GM08714 (cell line): ENCODE data around the gene KREMEN2.

Experiments
- H3K4me3 ChIP-seq: fragments of 200-500 bp; sonication (Bioruptor generic); 2 replicates; pipeline ENCODE4 v1.5.1; 2014; ENCODE audit warnings: mild to moderate bottlenecking, low read length, inconsistent platforms
- ZNF274 ChIP-seq: IDR thresholded peaks from 2 replicates; pipeline ENCODE4 v1.6.1; 2012; ENCODE audit warnings: mild to moderate bottlenecking, low read depth, low read length

The KREMEN2 gene

DNA sequence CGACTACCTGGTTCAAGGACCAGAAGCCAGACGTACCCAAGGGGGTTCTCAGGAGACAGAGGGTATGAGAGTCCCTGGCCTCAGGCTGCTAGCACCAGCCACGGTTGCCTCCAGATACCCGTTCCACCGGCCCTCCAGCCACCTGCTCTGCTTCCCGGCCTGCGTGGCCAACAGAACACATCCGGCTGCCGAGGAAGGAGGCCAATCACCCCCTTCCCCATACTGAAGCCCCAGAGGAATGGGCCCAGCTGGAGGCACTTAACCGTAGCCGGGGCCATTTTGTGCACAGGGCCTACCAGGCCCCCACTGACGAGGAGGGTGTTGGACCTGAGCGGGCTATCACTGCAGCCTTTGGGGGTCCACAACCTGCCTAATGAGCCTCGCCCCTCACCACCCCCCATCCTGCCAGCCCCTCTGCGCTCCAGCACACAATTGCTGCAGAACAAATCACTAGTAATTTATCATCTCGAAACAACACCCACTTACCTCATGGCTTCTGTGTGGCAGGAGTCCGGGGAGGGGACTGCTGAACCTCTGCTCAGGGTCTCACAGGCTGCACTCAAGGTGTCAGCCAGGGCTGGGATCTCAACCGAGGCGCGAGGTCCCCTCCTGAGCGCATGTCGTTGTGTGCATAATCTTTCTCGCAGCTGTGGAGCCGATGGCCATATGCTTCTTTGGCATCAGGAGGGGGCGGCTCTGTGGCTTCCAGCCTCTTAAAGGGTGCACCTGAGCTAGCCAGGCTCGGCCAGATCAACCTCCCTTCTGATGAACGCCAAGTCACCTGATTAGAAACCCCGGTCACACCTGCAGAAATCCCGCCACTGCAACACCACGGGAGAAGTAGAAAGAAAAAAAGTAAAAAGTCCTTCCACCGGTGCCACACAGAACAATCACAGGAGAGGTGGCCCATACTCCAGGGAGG lies 10.1 kb upstream of the KREMEN2 start:
- no peak overlapping the region for H3K4me3 ChIP-seq
- TF ChIP-seq ZNF274 = no peak

DNA sequence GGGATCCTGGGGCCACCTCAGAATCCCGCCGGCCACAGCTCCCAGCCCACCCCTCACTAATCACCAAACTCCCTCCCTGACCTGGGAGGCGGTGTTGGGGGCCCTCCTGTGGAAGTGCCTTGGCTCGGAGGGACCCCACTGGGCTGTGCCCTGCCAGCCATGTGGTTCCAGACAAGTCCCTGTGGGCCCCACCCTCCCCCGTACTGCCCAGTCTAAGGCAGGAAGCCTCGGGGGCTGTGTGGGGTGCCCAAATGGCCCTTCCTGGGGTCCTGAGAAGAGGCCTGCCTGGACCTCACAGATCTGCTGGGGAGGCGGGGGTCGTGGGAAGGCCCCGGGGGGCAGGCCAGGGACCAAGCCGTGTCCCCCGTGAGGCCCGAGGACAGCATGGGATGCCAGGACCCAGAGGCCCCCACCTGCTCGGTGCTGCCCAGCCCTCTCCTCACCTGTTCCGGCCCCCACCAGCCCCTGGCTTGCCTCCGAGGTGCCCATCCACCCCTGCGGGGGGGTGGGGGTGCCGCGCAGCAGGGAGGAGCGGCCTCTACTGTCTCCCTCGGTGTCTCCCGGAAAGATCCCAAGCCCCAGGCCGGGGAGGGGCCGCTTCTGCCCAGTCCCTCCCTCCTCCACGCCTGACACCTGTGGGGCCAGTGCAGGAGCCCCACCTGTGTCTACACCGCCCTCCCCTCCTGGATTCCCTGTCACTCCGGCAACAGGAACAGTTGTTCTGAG lies 9.3 kb upstream of the KREMEN2 start:
- TF ChIP-seq ZNF274 = no peak
- no peak overlapping the region for H3K4me3 ChIP-seq

DNA sequence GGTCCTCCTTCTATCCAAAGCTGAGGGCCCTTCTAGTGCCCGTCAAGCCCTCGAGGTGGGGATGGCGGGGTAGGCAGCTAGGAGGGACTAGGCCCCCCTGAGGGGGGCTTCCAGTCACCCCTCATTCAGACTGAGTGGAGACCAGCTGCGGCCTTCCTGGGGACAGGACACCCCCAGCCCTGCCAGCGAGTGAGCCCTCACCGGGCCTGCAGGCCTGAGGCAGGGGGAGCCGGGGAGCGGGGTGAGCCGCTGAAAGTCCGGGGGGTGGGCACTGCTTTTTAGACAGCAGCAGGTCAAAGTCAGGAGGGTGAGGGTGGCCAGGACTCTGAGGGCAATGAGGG lies 8.7 kb upstream of the KREMEN2 start:
- no peak for TF ChIP-seq ZNF274
- H3K4me3 ChIP-seq = no peak overlapping the region

DNA sequence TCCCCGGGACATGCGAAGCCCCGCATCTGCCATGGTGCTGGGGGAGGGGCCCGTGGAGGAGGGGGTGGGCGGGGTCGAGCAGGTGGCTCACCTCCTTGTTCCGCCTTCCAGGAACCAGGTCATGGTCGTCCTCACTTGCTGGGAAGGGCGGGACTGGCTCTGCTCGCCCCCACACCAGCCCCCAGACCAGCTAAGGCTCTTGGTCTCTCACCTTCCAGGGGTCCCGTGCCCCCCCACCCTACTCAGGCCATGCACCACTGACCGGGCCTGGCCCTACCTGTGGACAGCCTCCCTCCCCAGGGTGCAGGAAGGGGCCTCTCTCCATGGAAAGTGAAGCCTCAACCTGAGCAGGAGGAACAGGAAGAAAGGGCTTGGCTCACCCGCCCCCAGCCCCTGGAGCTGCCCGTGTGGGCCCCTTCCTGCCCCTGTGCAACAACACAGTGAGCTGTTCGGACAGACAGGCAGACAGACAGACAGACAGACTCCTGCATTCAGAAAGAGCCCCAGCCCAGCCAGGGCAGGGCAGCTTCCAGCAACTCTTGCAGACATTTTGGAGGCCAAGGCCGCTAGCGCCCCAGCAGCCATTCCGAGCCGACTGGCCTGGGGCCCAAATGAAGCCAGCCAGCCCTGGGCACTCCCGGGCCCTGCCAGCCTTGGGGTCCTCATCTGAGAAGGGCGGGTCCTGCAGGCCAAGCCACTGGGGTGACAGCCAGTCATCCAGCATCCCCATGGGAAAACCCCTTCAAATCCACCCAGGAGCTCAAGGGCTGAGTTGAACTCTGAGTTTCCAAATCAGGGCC lies 8.1 kb upstream of the KREMEN2 start:
- TF ChIP-seq ZNF274 = no peak
- no peak overlapping the region for H3K4me3 ChIP-seq

DNA sequence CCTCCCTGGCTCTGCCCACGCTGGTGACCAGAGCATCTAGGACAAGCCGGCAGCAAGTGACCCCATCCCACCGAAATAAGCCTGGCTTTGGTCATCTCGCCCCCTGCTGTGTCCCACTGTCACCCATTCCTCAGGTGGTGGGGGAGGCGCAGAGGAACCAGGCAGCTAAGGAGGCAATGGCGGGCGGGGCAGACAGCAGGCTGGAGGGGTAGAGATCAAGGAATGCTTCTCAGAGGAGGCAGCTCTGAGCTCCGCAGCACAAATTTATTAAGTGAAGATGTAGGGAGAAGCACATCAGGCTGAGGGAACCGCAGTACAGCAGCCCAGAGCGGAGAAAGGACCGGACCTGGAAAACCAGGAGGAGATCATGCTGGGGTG lies 7.5 kb upstream of the KREMEN2 start:
- TF ChIP-seq ZNF274 = no peak

DNA sequence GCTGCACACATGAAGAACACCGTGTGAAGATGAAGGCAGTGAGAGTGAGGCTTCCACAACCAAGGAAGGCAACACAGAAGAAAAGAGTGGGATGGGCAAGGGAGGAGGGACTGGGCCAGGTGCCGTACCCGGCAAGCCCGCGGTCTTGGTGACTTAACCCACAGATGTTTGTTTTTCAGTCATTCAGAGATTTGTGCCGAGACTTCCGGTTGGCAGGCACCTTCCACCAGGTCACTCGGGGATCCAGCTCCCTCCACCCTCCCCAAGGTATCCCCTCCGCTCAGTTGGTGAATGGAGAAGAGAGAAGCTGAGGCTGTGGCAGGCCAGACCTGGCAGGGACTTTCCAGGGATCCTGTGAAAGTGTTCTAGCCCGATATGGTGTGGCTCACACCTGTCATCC lies 4.9 kb upstream of the KREMEN2 start:
- TF ChIP-seq ZNF274 = no peak

More for the DNA sequence above, 7.5 kb upstream of the KREMEN2 start:
- H3K4me3 ChIP-seq = no peak overlapping the region

DNA sequence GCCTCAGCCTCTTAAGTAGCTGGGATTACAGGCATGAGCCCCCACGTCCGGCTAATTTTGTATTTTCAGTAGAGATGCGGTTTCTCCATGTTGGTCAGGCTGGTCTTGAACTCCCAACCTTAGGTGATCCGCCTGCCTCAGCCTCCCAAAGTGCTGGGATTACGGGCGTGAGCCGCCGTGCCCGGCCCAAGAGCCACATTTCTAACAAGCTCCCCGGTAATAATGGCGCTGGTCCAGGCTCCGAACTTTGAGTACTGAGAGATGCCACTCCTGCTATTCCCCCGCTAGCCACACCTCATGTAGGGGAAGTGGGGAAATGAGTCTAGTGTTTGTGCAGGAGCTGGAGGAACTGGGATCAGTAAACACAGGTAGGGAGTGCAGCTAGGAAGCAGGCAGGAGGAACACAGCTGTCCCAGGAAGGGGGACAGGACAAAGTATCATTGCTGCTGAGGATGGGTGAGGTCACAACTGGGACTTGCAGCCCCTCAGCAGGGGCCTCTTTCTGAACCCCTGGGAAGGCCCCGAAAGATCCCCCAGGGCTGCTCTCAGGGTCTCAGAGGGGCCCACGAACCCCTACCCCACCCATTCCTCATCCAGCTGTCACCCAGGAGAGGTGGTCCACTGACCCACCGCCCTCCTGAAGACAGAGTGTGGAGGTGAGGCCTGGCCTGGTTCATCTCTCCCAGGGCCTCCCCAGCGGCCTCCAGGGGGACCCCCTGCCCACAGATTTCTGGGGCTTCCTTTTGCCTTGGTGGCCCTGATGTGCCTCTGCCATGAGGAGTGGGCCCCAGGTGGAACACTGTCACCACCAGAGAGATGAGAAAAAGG lies 3.7 kb upstream of the KREMEN2 start:
- no peak overlapping the region for H3K4me3 ChIP-seq
- no peak for TF ChIP-seq ZNF274

More for the DNA sequence above, 4.9 kb upstream of the KREMEN2 start:
- H3K4me3 ChIP-seq = no peak overlapping the region

DNA sequence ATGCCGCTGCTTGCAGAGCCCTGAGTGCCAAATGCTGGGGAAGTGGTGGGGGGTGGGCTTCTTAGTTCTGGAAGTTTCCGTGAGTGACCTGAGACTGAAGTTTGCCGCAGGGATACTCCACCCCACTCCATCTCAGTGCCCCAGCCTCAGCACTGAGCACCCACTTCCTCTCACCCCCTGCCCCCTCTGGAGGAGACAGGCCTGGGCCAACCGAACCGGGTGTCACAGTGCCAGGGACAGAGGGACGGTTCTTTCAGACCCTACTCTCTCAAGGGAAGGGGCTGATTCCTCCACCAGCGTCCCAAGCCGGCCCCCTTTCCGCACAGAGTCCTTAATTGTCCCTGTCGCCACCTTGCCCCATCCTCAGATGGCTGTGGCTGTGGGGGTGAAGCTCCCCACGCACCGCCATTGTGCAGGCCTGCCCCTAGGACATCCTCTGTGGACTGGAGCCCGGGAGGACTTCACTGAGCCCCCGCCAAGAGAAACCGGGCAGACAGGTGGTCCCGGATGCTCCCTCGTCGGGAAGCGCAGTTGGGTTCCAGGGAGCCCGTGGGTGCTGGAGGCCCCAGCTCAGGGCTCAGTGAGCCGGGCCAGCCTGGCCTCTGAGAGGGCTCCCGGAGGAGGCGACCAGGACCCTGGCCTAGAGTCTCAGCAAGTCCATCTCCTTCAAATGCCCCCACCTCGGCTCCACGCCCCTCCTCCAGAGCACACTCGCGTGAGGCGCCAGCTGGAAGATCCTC lies 1.6 kb upstream of the KREMEN2 start:
- H3K4me3 ChIP-seq = no peak overlapping the region
- no peak for TF ChIP-seq ZNF274

DNA sequence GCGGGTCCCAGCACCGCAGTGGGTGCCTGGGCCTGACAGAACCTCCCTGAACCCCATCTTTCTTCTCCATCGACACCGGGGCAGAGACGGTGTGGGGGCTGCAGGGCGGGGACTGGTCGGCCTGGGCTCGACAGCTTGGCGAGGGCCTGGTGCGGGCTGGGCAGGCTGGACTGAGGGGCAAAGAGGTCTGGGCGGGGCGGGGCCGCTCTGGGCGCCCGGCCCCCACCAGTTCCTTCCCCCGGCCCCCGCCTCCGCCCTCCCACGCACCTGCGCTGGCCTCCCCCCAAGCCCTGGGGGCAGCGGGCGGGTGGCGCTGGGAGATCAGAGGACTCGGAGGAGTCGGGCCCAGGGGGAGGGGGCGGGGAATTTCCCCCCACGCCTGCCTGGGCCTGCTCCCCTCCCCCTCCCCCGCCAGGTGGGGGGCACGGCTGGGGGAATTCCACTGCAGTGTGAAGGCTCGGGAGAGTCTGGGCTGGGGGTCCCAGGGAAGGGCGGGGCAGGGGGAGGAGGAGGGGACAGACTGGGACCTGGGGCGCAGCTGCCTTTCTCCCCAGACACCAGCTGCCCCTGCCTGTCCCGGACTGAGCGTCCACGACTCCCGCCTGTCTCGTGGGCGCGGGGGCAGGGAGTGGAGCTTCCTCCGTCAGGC lies 877 bp upstream of the KREMEN2 start:
- H3K4me3 ChIP-seq = peak overlapping the region; percentile 31; the same call in 1 of the 2 replicates
- no peak for TF ChIP-seq ZNF274

DNA sequence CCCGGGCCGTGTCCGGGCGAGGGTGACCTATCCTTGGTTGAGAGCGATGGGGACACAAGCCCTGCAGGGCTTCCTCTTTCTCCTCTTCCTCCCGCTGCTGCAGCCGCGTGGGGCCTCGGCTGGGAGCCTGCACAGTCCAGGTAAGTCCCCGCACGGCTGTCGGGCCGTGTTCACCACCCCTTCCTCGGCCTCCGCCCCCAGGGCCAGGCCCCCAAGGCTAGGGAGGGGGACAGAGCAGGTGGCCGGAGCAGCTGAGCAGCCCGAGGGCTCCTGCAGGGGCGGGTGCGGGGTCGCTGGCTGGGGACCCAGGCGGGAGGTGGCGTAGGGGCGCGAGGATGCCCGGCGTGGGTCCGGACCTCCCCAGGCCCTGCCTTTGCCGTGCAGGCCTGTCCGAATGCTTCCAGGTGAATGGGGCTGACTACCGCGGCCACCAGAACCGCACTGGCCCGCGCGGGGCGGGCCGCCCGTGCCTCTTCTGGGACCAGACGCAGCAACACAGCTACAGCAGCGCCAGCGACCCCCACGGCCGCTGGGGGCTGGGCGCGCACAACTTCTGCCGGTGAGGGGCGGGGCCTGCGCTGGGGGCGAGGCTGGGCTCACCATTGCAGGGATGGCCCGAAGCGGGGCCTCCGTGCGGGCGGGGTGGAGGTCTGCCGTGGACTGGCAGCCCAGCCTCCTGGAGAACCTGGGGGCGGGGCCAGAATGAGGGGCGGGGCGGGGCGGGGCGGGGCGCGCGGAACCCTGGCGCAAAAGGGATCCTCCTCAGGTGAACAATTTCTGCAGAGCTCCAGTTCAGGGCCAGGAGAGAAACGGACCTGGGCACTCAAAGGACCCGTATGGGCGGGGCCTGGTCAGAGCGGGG lies 631 bp downstream of the KREMEN2 start:
- no peak for TF ChIP-seq ZNF274
- H3K4me3 ChIP-seq = peak overlapping the region; percentile 31; the same call in 1 of the 2 replicates

DNA sequence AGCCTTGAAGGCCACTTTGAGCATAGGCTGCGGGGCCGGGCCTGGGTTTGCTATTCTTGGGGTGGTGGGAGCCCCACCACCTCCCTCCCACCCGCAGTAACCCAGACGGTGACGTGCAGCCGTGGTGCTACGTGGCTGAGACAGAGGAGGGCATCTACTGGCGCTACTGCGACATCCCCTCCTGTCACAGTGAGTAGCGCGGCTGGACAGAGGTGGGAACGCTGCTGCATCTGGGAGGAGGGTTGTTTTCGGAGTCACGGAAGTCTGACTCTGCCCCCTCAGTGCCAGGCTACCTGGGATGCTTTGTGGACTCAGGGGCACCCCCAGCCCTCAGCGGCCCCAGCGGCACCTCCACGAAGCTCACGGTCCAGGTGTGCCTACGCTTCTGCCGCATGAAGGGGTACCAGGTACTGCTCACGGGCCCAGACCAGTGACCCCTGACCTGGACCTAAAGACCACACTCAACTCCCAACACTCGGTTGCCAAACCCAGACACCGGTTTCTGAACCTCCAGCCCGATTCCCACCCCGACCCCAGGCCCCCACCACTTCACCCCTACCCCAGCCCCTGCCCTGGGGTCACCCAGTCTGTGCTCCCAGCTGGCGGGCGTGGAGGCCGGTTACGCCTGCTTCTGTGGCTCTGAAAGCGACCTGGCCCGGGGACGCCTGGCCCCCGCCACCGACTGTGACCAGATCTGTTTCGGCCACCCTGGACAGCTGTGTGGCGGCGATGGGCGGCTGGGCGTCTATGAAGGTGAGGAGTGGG lies 2.1 kb downstream of the KREMEN2 start:
- no peak for TF ChIP-seq ZNF274
- no peak overlapping the region for H3K4me3 ChIP-seq
